GM12874 (cell line): ENCODE results near the gene ACP3.

Experiments used
- CTCF ChIP-seq: IDR thresholded peaks from 2 replicates; pipeline ENCODE4 v1.5.1; 2011; ENCODE audit warnings: low read depth, mild to moderate bottlenecking, control low read depth, low read length, moderate library complexity; ENCODE audit not compliant: insufficient read depth

The ACP3 gene

GRCh38 chr3:132284781-132285619 lies 32.2 kb upstream of the ACP3 start:
- TF ChIP-seq CTCF, result no peak

GRCh38 chr3:132285620-132285945 lies 31.6 kb upstream of the ACP3 start:
- TF ChIP-seq CTCF, result no peak

- no peak for TF ChIP-seq CTCF
Observed at GRCh38 chr3:132286035-132286434, 31.2 kb upstream of the ACP3 start.

GRCh38 chr3:132288357-132288756 lies 28.9 kb upstream of the ACP3 start:
- no peak for TF ChIP-seq CTCF

- TF ChIP-seq CTCF, result no peak
Observed at GRCh38 chr3:132289316-132289715, 27.9 kb upstream of the ACP3 start.

GRCh38 chr3:132290833-132291232 lies 26.4 kb upstream of the ACP3 start:
- no peak for TF ChIP-seq CTCF

- no peak for TF ChIP-seq CTCF
Observed at GRCh38 chr3:132292042-132292441, 25.2 kb upstream of the ACP3 start.
